ENCODE measurements around the gene CARMIL1.

Gene CARMIL1

GRCh38 chr6:25311331-25311840, 32.2 kb downstream of the CARMIL1 start:
- TF ChIP-seq CTCF (conservative IDR thresholded peaks at IDR 0.05; ENCODE audit: control insufficient read depth, insufficient read depth, low read depth, low read length) = no peak

GRCh38 chr6:25312034-25312620, 33.0 kb downstream of the CARMIL1 start:
- DNase-seq (ENCODE audit: low read depth) = peak; percentile 88
- H3K4me3 ChIP-seq (ENCODE audit: control insufficient read depth, low read depth, low read length) = no peak overlapping the region
- TF ChIP-seq CTCF (conservative IDR thresholded peaks at IDR 0.05; ENCODE audit: control insufficient read depth, insufficient read depth, low read depth, low read length) = no peak

More at GRCh38 chr6:25311331-25311840, 32.2 kb downstream of the CARMIL1 start:
- peak; percentile 80 for DNase-seq (ENCODE audit: low read depth)
- no peak overlapping the region for H3K4me3 ChIP-seq (ENCODE audit: control insufficient read depth, low read depth, low read length)

- no peak overlapping the region for H3K4me3 ChIP-seq (ENCODE audit: control insufficient read depth, low read depth, low read length)
- peak; percentile 17 for TF ChIP-seq CTCF (conservative IDR thresholded peaks at IDR 0.05; ENCODE audit: control insufficient read depth, insufficient read depth, low read depth, low read length)
- DNase-seq (ENCODE audit: low read depth) = peak; percentile 78
These were observed 33.5 kb downstream of the CARMIL1 start for GRCh38 chr6:25312703-25313102.

DNA sequence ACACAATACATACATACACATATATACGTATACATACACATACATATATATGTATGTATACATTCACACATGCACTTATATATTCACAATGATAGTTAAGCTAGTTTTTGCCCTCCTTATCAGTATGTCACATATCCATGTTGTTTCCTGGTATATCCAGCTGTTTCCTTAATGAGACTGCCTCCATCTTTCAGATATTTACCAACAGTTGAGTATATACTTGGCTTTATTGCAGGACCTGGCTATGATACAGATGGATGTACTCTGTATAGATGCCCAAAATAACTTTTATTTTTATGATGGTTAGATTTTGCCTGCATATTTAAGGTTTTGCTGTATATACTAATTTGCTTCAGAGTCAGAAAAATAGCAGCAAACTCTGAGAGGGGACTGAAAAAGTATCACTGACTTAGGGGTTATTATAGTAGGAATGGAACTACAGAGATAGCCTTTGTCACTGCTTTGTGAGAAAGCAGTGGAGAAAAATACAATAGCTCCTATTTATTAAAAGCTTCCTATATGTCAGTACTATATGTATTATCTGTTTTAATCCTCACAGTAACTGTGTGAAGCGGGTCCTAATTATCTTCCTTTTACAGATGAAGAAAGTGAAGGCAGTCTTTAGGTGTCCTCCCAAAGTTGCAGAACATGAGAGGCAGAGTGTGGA, 35.5 kb downstream of the CARMIL1 start:
- no peak for DNase-seq (ENCODE audit: low read depth)
- TF ChIP-seq CTCF (conservative IDR thresholded peaks at IDR 0.05; ENCODE audit: control insufficient read depth, insufficient read depth, low read depth, low read length) = no peak
- H3K4me3 ChIP-seq (ENCODE audit: control insufficient read depth, low read depth, low read length) = no peak overlapping the region

DNA sequence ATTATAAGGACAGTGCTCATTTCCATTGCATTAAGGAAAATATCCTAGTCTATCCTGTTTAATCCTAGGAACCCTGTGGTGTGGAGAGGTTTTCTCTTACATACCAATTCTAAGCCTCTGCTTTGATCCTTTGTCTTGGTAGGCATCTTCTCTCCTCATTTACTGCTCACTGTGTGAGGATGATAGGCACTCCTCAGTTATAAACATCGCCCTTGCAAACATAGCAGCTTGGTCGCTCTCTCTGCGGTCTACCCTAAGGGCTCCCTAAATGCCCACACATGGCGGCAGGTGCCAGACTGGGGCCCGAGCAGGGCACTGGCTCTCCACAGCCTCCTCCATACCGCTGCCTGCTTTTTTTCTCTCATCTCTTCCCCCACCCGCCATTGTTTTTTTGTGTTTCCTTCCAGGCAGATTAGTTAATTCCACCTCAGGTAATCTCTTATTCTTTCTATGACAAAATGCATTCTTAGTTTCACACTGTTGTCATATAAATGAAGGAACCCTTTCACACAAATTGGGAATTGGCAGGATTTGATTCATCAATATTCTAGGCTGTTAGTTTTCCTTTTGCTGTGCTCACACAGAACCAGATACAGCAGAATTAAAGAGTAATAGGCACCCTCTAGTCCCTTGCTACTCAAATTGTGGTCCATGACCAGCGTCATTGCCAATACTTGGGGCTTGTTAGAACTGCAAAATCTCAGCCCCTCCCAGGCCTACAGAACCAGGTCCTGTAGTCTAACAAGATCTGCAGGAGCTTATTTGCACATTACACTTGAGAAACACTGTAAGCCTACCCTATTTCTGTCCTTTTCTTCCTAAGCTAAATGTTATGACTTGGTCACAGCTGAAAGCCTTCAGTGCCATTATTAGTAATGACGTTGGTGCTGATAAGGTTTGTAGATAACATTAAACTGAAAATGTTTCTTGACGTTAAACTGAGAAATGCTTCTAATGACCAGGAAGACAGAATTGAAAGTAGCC, 36.3 kb downstream of the CARMIL1 start:
- H3K4me3 ChIP-seq (ENCODE audit: control insufficient read depth, low read depth, low read length) = no peak overlapping the region
- TF ChIP-seq CTCF (conservative IDR thresholded peaks at IDR 0.05; ENCODE audit: control insufficient read depth, insufficient read depth, low read depth, low read length) = no peak
- no peak for DNase-seq (ENCODE audit: low read depth)

DNA sequence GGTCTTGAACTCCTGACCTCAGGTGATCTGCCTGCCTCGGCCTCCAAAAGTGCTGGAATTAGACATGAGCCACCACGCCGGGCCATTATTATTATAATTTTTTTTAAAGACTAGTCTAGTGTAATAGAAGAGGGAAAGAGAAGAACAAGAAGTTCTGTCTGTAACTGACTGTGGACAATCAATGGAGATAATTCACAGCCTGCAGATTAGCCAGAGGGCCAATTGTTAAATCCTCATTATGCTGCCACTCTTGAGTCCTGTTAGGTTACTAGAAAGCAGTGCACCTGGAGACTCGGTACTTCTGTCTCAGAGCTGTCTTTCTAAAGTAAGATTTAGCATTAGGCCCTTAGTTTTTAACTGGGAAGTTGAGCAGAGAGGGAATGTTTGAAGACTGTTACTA, 37.5 kb downstream of the CARMIL1 start:
- TF ChIP-seq CTCF (conservative IDR thresholded peaks at IDR 0.05; ENCODE audit: control insufficient read depth, insufficient read depth, low read depth, low read length) = no peak
- DNase-seq (ENCODE audit: low read depth) = no peak
- H3K4me3 ChIP-seq (ENCODE audit: control insufficient read depth, low read depth, low read length) = no peak overlapping the region

Measured in fibroblast of mammary gland (primary cell).